Stimulated activated CD4-positive, alpha-beta T cell treated with anti-CD3 and anti-CD28 coated beads, TNF-alpha, amount 100 ng/mL, for 24 hours (primary cell): Measurements from ENCODE around the gene PFKFB2.

Experiments used
- DNase-seq, 3 experiments: peaks; one replicate each; pipeline ENCODE4 v3.0.0-alpha.2; 2020; ENCODE audit warnings: low read depth in 3 of 3

Gene PFKFB2

DNA sequence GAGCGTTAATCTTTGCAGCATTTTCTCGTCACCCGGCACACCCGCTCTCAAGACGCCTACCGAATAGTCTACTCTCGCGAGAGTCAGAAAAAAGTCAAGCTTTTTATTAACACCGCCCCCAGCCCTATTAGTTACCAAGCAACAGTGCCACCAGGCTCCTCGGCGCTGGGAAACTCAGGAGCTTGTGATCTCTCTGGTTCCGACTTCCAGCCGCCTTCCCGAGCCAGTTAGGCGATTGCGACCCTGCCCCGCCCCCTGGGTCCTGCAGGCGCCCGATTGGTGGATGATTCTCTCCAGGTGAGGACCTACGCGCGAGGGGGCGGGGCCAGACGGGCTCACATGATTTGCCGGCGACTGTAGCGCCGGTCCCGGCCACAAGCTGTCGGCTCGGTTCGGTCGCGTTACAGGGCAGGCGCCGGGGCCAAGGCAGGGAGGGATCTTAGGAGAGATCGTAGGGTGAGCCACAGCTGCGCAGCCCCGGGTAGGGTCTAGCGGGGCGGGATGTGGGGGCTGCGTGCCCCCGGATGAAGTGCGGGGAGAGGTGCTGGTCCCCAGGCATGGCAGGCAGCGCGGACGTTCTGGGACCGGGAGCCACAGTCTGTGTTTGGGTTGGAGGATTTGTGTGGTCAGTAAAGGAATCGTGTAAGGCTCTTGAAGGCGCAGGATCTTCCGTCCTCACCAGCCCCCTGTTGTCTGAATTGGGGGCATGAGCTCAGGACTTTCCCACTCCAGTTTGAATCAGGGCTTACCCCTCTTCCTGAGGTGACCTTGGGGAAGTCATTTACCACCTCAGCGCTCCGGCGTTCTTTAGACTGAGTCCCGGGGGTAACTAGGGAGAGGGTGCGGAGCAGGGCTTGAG lies at the start of gene PFKFB2:
Gene PFKFB2 (plus strand): TSS at position 365 of the 859 bp plus-strand sequence. CDS start 1,443 bp downstream, outside the sequence.
- DNase-seq, result peak; percentile 88 to 97 (median 90)

DNA sequence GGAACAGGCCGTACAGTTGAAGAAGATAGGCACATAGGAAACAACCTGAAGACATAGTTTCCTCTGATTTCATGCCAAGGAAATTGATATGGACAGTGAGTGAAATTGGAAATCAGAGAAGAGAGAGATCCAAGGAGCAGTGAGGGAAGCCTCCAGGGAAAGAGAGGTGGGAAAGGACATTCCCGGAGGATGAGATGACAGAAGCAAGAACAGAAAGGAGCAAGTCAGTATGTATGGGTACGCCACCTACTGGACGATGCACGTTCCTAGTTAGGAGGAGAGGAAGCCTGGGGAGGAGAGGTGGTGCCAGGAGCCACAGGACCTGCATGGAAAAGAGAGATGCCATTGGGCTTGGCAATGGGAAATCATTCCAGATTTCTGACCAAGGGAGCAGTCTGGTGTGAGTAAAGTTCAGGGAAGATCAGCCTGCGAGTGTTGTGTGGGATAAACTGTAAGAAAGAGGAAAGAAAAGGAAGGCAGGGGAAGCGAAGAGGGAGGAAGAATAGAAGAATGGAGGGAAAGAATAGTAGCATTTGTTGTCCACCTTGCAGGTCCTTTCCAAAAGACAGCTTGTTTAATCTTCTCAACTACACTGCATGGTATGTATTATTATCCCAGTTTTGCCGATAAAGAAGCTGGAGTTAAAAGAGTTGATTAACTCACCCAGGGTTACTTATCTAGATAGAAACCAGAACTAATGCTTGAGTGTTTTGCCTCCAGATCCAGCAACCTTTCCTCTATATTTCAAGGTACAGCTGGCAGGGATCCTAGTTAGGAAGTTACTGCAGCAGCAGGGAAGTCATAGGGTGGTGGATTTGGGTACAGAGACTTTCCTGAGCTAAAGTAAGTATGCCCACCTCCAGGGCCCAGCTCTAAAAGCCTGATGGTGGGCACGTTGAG lies 47.9 kb upstream of the PFKFB2 start:
- DNase-seq, result peak; percentile 2 to 41 (median 14)

DNA sequence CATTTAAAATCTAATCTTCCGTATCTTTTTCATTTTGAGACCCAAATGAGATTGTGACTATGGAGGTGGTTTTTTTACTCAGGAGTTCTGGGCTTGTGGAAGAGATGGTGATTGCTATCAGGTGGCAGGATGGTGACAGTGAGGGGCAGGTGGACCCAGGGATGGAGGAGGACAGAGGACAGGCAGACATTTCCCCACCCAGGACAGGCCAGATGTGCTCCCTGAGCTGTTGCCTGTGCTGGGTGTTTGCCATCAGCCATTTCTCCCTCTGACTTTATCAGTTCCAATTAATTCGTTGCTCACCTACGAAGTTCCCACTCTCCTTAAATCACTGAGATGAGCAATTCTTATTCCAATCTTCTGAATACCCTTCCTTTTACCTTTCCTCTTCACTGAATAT lies 47.0 kb upstream of the PFKFB2 start:
- DNase-seq, result no peak

- no peak for DNase-seq
Observed at GRCh38 chr1:207006914-207007313, 46.2 kb upstream of the PFKFB2 start.

DNA sequence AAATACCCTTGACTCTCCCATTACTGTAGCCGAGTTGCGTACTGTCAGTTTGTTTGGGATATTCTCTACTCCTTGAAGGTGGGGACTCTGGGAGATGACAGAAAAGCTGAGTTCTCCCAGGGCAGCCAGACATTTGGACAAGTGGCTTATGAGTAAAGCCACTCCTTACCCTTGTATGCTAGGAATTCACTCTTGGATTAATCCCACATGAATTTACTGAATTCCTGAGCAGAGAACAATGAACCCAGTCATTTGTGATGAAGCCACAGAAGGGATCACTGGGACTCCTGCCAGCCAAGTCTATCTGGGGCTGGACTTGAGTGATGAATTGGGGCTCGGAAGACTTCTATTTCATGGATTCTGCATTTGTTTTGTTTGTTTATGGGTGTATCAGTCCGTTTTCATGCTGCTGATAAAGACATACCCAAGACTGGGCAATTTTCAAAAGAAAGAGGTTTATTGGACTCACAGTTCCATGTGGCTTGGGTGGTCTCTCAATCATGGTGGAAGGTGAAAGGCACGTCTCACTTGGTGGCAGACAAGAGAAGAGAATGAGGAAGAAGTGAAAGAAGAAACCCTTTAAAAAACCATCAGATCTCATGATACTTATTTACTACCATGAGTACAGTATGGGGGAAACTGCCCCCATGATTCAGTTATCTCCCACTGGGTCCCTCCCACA lies 45.6 kb upstream of the PFKFB2 start:
- DNase-seq, result no peak

DNA sequence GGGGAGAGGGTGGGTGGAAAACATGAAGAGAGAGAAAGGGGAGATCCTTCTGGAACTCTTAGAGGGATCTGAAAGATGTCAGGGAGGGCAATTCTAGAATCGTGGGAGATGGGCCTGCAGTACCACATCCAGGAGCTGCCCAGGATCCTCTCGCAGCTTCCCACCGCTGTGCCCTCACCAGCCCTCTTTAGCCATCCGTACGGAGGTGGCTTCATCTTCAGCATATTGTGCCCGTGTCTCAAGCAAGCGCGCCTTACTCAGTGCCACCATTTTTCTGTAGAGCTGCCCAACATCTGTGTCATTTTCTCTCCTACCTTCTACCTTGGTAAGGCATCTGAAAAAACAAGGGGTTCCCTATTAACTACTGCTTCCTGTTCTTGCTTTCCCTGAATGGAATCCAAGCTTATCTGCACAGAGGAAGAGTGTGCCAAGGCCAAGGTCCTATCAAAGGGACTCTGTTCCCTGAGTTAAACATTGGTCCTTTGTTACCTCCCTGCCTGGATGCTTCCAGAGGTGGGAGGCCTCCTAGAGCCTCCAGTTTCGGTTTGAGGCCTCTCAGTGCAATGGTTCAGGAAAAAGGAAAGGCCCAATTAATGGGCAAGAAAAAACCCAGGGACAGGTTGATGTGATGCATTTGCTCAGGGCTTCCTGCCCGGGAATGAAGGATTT lies 43.8 kb upstream of the PFKFB2 start:
- no peak for DNase-seq

DNA sequence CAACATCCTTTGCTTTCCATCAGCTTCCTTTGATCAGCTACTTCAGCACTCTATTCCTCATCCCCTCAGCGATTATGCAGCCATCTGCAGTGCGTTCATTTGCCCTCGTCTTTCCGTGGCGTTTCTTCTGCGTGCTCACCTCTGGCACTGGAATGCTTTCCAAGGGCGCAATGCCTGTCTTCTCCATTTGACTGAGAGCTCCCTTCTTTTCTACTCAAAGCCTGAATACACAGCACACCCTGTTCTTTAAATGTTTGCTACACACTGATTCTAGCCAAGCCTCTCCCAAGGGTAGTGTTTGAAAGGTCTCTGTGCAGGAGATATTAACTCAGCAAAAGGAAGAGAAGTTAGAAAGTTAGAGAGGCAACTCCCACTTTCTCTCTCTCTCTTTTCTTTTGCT lies 43.1 kb upstream of the PFKFB2 start:
- DNase-seq, result no peak

- DNase-seq, result no peak
Observed at GRCh38 chr1:207010726-207011125, 42.3 kb upstream of the PFKFB2 start.

DNA sequence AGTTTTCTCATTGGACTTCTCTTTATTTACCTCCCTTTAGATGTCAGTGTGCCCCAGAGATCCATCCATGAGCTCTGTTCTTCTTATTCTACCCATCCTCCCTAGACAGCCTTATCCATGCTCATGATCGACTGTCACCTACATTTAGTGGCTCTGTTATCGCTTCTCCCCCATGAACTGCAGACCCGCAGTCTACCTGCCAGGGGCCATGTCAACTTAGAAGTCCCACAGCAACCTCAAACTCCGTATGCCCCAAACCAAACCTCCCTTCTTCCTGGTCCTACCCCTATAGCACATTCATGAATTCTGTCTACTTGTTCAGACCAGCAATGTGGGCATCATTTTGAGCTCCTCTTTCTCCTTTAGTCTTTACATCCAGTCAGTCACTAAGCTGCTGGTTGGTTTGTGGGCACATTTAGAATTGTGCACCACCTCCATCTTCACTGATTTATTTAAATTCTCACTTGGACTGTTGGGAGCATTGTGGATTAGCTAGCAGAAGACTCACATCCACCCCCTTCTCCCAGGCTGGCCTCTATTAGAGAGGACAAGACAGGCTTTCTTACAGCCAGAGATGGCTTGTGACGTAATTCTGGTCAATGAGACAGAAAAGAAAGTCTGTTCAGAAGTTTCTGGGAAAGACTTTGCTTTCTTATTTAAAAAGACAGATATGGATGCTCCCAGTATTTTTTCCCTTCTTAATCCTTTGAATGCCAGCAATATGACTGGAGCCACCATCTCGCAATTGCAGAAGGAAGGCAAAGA lies 39.6 kb upstream of the PFKFB2 start:
- DNase-seq, result no peak

GRCh38 chr1:207014728-207015127 lies 38.3 kb upstream of the PFKFB2 start:
- no peak for DNase-seq

GRCh38 chr1:207015791-207016190 lies 37.3 kb upstream of the PFKFB2 start:
- no peak for DNase-seq

- DNase-seq, result no peak
Observed at GRCh38 chr1:207017615-207018559, 35.2 kb upstream of the PFKFB2 start.

DNA sequence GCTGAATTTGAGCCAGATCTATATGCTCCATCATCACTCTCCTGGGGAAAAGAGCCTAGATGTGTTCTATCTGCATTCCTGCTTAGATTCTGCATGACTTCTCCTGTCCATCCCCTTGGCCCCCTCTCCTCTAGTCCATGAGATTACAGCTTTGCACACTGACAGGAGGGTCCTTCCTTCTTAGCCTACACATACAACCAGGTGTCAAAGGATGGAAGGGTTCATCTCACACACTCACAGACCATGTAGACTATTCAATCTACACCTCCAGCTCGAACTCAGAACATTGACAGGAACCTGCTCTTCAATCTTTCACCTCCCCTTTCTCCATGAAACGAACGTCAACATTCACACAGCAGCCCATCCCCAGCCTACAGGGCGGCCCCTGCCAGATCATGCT lies 34.4 kb upstream of the PFKFB2 start:
- no peak for DNase-seq

DNA sequence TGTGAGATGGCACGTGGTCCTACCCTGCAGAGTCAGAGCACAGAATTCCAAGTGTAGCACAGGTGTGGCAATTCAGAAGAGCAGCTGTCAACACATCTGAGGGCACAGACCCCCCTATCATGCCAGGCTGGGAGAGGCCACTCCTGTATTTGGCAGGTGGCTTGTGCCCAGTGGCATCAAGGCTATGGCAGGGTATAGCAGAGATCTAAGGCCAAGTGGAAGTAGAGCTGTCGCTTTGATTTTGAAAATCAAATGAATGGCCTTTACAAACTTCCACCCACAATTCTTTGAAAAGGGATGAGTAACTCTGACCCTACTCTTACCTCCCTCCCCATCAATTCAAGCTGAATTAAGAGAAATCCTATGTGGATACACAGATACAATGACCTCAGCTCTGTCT lies 33.9 kb upstream of the PFKFB2 start:
- no peak for DNase-seq

GRCh38 chr1:207019661-207020060 lies 33.4 kb upstream of the PFKFB2 start:
- no peak for DNase-seq

DNA sequence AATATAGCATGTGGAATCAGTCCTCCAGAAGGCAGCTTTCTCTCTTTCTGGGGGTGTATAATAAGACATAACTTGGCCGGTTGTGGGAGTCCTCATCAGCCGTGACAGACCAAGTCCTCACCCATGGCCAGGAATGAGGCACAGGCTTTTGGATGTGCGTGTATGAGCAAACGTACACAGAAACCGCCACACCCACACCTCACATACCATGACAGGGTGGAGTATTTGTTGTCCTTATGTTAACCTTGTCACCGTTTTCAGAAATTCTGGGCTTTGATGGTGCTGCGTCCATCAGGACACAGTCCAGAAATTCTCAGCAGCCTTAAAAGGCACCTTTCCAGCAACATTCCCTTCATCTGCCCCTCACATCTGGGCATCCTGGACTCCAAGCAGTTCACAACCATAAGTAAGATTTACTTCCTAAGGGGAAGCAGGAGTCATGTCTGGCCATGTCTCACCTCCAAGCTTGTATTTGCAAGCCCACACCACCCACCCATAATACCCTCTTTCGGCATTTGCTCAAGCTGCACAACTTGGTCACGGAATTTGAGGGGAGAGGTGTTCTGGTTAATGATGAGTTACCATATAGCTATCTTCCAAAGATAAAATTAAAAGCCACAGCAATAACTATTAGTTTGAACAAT lies 32.9 kb upstream of the PFKFB2 start:
- DNase-seq, result no peak

GRCh38 chr1:207020709-207021107 lies 32.4 kb upstream of the PFKFB2 start:
- no peak for DNase-seq

GRCh38 chr1:207021139-207021861 lies 31.8 kb upstream of the PFKFB2 start:
- no peak for DNase-seq
